Choroid plexus epithelial cell (primary cell): Measurements from ENCODE around the gene SPATA6L.

Experiments used
- DNase-seq: peaks from one replicate; pipeline ENCODE4 v3.0.0-alpha.2; 2010; ENCODE audit warnings: low read depth
- H3K4me3 ChIP-seq: 2 replicates; pipeline ENCODE4 v1.5.1; 2011; ENCODE audit warnings: low read depth, mild to moderate bottlenecking, control low read depth, low read length, moderate library complexity
- CTCF ChIP-seq: conservative IDR thresholded peaks from 2 replicates; pipeline ENCODE4 v1.5.1; 2011; ENCODE audit warnings: low read depth, mild to moderate bottlenecking, control low read depth, inconsistent platforms, low read length, moderate library complexity

The SPATA6L gene

GRCh38 chr9:4704129-4704528 is 37.8 kb upstream of the SPATA6L start:
- no peak for TF ChIP-seq CTCF
- DNase-seq: no peak
- H3K4me3 ChIP-seq: no peak overlapping the region

- DNase-seq: no peak
- H3K4me3 ChIP-seq: no peak overlapping the region
- no peak for TF ChIP-seq CTCF
These were observed 35.2 kb upstream of the SPATA6L start for GRCh38 chr9:4701526-4701925.

GRCh38 chr9:4700932-4701331 is 34.7 kb upstream of the SPATA6L start:
- no peak for DNase-seq
- no peak for TF ChIP-seq CTCF
- no peak overlapping the region for H3K4me3 ChIP-seq

- no peak overlapping the region for H3K4me3 ChIP-seq
- DNase-seq: no peak
- TF ChIP-seq CTCF: no peak
These were observed 33.8 kb upstream of the SPATA6L start for GRCh38 chr9:4700091-4700490.

- TF ChIP-seq CTCF: no peak
- no peak for DNase-seq
- no peak overlapping the region for H3K4me3 ChIP-seq
These were observed 25.5 kb upstream of the SPATA6L start for GRCh38 chr9:4691795-4692194.

- H3K4me3 ChIP-seq: no peak overlapping the region
- DNase-seq: no peak
- no peak for TF ChIP-seq CTCF
These were observed 23.9 kb upstream of the SPATA6L start for GRCh38 chr9:4690144-4690543.

GRCh38 chr9:4689687-4690104 is 23.4 kb upstream of the SPATA6L start:
- DNase-seq: peak; percentile 46
- TF ChIP-seq CTCF: no peak
- no peak overlapping the region for H3K4me3 ChIP-seq
